LNCaP clone FGC (cell line): Measurements from ENCODE around the gene BMI1.

Experiments used
- DNase-seq: peaks from one replicate; pipeline ENCODE4 v3.0.0-alpha.2; 2011; ENCODE audit warnings: low read depth
- H3K4me3 ChIP-seq: 2 replicates; pipeline ENCODE4 v1.5.1; 2011; ENCODE audit warnings: mild to moderate bottlenecking, low read depth, low read length, control low read depth
- CTCF ChIP-seq: IDR thresholded peaks from 2 replicates; pipeline ENCODE4 v1.5.1; 2012; ENCODE audit warnings: mild to moderate bottlenecking; ENCODE audit not compliant: control insufficient read depth, insufficient read depth; ENCODE audit errors: extremely low read depth

The BMI1 gene

GRCh38 chr10:22333975-22334282 lies 13.0 kb downstream of the BMI1 start:
- H3K4me3 ChIP-seq: no peak overlapping the region
- DNase-seq: no peak

GRCh38 chr10:22334414-22335172 lies 13.7 kb downstream of the BMI1 start:
- TF ChIP-seq CTCF: no peak
- no peak for DNase-seq
- H3K4me3 ChIP-seq: no peak overlapping the region

More at GRCh38 chr10:22333975-22334282, 13.0 kb downstream of the BMI1 start:
- no peak for TF ChIP-seq CTCF

GRCh38 chr10:22335173-22335933 lies 14.5 kb downstream of the BMI1 start:
- no peak for TF ChIP-seq CTCF
- DNase-seq: no peak
- no peak overlapping the region for H3K4me3 ChIP-seq

GRCh38 chr10:22338185-22338900 lies 17.4 kb downstream of the BMI1 start:
- H3K4me3 ChIP-seq: no peak overlapping the region
- DNase-seq: no peak
- TF ChIP-seq CTCF: no peak

GRCh38 chr10:22338931-22339330 lies 18.0 kb downstream of the BMI1 start:
- H3K4me3 ChIP-seq: no peak overlapping the region
- no peak for TF ChIP-seq CTCF

GRCh38 chr10:22339761-22340328 lies 18.9 kb downstream of the BMI1 start:
- no peak for DNase-seq
- peak overlapping the region; percentile 58 for H3K4me3 ChIP-seq
- TF ChIP-seq CTCF: no peak

More at GRCh38 chr10:22338931-22339330, 18.0 kb downstream of the BMI1 start:
- DNase-seq: no peak
